Pancreas (tissue), 10 donors: Measurements from ENCODE around the gene SLC27A6. TPM values are rescaled to one million over a fixed set of nuclear protein-coding genes. Genes with fewer than 3 reads are reported as not detected.

Source experiments
- ATAC-seq, 4 donors: fragments of 200-7000 bp; cut with Tn5 transposase; one replicate each; pipeline versions ENCODE4 v1.8.0 to v1.9.1; 2020; ENCODE audit warnings: mild to moderate bottlenecking in 4 of 4, moderate library complexity in 4 of 4
- DNase-seq, 6 donors: peaks; one replicate each; pipeline ENCODE4 v3.0.0-alpha.2; 2020
- FAIRE-seq: peaks from 2 replicates; lab custom pipeline; 2012; peaks lifted over from hg19 to GRCh38; lab: Jason Lieb, UNC
- H3K27ac ChIP-seq, 4 donors: fragments of 200-600 bp; sonication (generic); 1 replicate in 3 of 4; 2 replicates in 1 of 4; pipeline versions ENCODE4 v1.5.0 to v1.8.0; 2020
- H3K27me3 ChIP-seq, 4 donors: fragments of 200-600 bp; one replicate each; pipeline ENCODE4 v1.8.0; 2021
- H3K36me3 ChIP-seq, 3 donors: fragments of 200-600 bp; sonication (generic) in 1 of 3; one replicate each; pipeline versions ENCODE4 v1.5.0 to v1.8.0; 2020 to 2021
- H3K4me1 ChIP-seq, 3 donors: fragments of 200-600 bp; one replicate each; pipeline ENCODE4 v1.8.0; 2021
- H3K4me3 ChIP-seq, 4 donors: fragments of 200-600 bp; sonication (generic) in 2 of 4; one replicate each; pipeline versions ENCODE4 v1.5.0 to v1.8.0; 2020 to 2021
- H3K9me3 ChIP-seq, 4 donors: fragments of 200-600 bp; one replicate each; pipeline ENCODE4 v1.8.0; 2021
- CTCF ChIP-seq, 4 donors: fragments of 200-600 bp; sonication (generic) in 3 of 4; IDR thresholded peaks; one replicate each; pipeline versions ENCODE4 v1.5.0 to v1.8.0; 2021; ENCODE audit warnings: antibody characterized with exemption in 4 of 4
- WGBS, 2 donors: extraction: QIAGEN DNeasy Blood & Tissue Kit; methylation state at CpG; one replicate each; pipeline ENCODE4 v1.1.7; 2013; 5-methylcytosine and 5-hydroxymethylcytosine counted together
- intact Hi-C, 3 donors: fragments of 100-400 bp; cut with DNase I; formaldehyde crosslinking; loops; one replicate each; pipeline versions ENCODE4 v1.11.1 to v1.14.2; 2022
- polyA plus RNA-seq, 2 donors: library from polyadenylated mRNA; stranded (reverse); fragments of 200-250 nt; gene quantifications; one replicate each; pipeline ENCODE4 v1.2.3, GENCODE V29; 2013
- total RNA-seq, 6 donors: library from RNA; stranded (reverse); fragmentation: NEBNext Ultra II Directional in 4 of 6; extraction: Animal tissue kit (Norgen Biotek cat#: 25700) in 4 of 6; gene quantifications; one replicate each; pipeline versions ENCODE4 v1.2.1 to v1.2.4, GENCODE V29; 2021 to 2023
- donor health status: healthy with polysubstance abuse.
- donor health status: DM: no; HTN: no; CAD: no; lungs with moderate emphysema.
- donor health status: DM: no; HTN: no; CAD: no.
- donor health status: control.
- donor health status: control.
- donor health status: Bipolar disorder and iron deficiency.
- donor health status: DM: yes; HTN: yes; CAD: no.
- donor health status: DM: no; HTN: no; CAD: no.
- donor health status: DM: no; HTN: no; CAD: no.
- donor health status: DM: yes; HTN: yes; CAD: no.

The SLC27A6 gene
- total and polyA plus RNA-seq, 8 donors: 0.03 to 0.61 (median 0.13) TPM

GRCh38 chr5:129051283-129051682 lies 86.0 kb downstream of the SLC27A6 start:
- Histone ChIP-seq H3K27me3 (no peaks in the 10 kb centered on the region), H3K36me3 (no peaks in the 10 kb centered on the region), H3K27ac (no peak overlapping the region), H3K4me3 (no peak overlapping the region), H3K4me1 (no peaks in the 10 kb centered on the region), H3K9me3 (no peaks in the 10 kb centered on the region)
- no peak for ATAC-seq
- no peak for DNase-seq
- FAIRE-seq: no peak
- intact Hi-C loops: no loop called here
- 28 to 37% methylated on average over 4 of the region's 4 CpGs for WGBS, 2 donors
- TF ChIP-seq CTCF (IDR thresholded peaks at IDR 0.05): no peak

DNA sequence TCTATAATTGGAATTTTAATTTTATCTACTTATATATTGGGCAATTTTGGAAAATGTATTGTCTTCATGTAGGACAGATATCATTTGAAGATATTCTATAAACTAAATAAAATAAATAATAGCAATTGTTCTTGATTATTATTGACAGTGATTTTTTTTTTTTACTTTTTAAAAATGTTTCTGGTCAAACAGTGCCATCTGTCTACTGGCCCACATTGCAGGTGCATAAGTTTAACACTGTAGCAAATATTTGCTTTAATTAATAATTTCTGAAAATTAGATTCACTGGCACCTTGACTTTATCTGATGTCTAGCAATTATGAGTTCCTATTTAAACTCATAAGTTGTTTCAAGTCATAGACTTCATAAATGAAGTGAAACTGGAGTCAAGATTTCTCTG lies 88.2 kb downstream of the SLC27A6 start:
- no peaks in the 10 kb centered on the region for H3K9me3 ChIP-seq
- no peaks in the 10 kb centered on the region for H3K27me3 ChIP-seq
- H3K4me1 ChIP-seq: no peaks in the 10 kb centered on the region
- no peak overlapping the region for H3K27ac ChIP-seq
- no peak for TF ChIP-seq CTCF (IDR thresholded peaks at IDR 0.05)
- intact Hi-C loops: no loop called here
- ATAC-seq: no peak
- FAIRE-seq: no peak
- no peaks in the 10 kb centered on the region for H3K36me3 ChIP-seq
- no peak overlapping the region for H3K4me3 ChIP-seq
- no peak for DNase-seq

DNA sequence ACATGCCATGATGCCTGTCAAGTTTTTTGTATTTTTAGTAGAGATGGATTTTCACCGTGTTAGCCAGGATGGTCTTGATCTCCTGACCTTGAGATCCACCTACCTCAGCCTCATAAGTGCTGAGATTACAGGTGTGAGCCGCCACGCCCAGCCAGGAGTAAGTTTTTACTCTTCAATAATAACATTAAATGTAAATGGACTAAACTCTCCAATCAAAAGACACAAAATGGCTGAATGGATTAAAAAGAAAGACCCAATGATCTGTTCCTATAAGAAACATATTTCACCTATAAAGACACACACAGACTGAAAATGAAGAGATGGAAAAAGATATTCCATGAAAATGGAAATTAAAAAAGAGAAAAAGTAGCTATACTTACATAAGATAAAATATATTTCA lies 92.0 kb downstream of the SLC27A6 start:
- WGBS, 2 donors: 68 to 76% methylated on average over 3 of the region's 3 CpGs
- FAIRE-seq: no peak
- H3K36me3 ChIP-seq: no peaks in the 10 kb centered on the region
- H3K27ac ChIP-seq: no peak overlapping the region
- no peaks in the 10 kb centered on the region for H3K27me3 ChIP-seq
- no peak overlapping the region for H3K4me3 ChIP-seq
- ATAC-seq: no peak
- TF ChIP-seq CTCF (IDR thresholded peaks at IDR 0.05): no peak
- intact Hi-C loops: no loop called here
- no peaks in the 10 kb centered on the region for H3K4me1 ChIP-seq
- H3K9me3 ChIP-seq: no peaks in the 10 kb centered on the region
- DNase-seq: no peak

DNA sequence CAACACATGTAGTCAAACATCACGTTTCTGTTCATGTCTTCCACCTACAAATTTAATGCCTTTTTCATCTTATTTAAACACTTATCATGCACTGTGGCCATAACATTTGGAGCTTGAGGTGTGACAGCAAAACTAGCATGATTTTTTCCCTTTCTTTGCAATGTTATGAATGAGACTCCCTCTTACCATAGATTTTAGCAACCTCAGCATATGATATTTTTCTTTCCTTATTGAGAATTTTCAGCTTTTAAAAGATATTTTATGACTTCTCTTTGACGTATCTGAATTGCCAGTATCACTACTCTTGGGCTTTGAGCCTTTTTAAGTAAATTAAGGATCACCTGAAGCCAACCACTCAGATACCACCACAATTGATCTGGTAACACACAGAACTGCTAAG lies 96.6 kb downstream of the SLC27A6 start:
- FAIRE-seq (no peak), ATAC-seq (no peak), DNase-seq (no peak)
- no peaks in the 10 kb centered on the region for H3K4me1 ChIP-seq
- H3K9me3 ChIP-seq: no peaks in the 10 kb centered on the region
- H3K27ac ChIP-seq: no peak overlapping the region
- H3K27me3 ChIP-seq: no peaks in the 10 kb centered on the region
- H3K4me3 ChIP-seq: no peak overlapping the region
- no peak for TF ChIP-seq CTCF (IDR thresholded peaks at IDR 0.05)
- 33 to 43% methylated on average over 2 of the region's 2 CpGs for WGBS, 2 donors
- H3K36me3 ChIP-seq: no peaks in the 10 kb centered on the region
- intact Hi-C loops: no loop called here

DNA sequence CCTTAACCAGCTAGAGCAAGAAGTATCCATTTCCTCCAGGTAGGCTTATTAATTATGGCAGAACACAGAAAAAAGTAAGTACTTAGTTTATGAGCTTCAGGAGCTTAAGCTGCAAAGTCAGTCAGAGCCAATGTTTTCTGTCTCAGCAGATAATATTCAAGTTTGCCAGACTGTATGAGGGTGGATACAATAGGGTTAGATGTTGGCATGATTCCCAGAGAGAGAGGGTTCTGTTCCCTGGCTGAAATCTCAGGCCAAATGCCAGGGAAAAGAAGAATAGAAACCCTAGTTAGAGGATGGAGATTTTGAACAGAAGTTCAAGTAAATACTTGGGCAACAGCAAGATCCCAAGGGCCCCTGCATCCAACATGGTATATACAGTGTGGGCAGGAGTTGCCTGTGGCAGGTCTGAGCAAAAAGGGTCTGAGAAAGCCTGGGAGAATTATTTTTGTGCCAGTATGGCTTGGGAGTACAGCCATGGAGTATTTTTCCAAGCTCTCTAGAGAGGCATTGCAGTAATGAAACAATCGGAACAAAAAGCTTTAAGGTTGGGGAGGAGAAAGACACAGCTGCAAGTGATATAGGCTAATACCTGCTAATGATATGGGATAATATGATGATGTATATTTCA lies 98.3 kb downstream of the SLC27A6 start:
- DNase-seq (no peak), FAIRE-seq (no peak), ATAC-seq (no peak)
- Histone ChIP-seq H3K4me3 (no peak overlapping the region), H3K4me1 (no peaks in the 10 kb centered on the region), H3K9me3 (no peaks in the 10 kb centered on the region), H3K27me3 (no peaks in the 10 kb centered on the region), H3K36me3 (no peaks in the 10 kb centered on the region), H3K27ac (no peak overlapping the region)
- TF ChIP-seq CTCF (IDR thresholded peaks at IDR 0.05): no peak
- 64 to 75% methylated on average over 1 of the region's 1 CpG for WGBS, 2 donors
- intact Hi-C loops: no loop called here
